Heart left ventricle (tissue), 13 donors: ENCODE data around the gene CRYL1.

Experiments
- CTCF ChIP-seq, 12 donors: fragments of 200-600 bp; sonication (generic) in 4 of 12; IDR thresholded peaks; one replicate each; pipeline versions ENCODE4 v1.5.0 to v1.8.0; 2018 to 2022; ENCODE audit warnings: antibody characterized with exemption in 12 of 12, mild to moderate bottlenecking in 5 of 12
- POLR2A ChIP-seq, 2 donors: fragments of 450-650 bp; IDR thresholded peaks; one replicate each; pipeline ENCODE4 v1.6.1; 2017; ENCODE audit warnings: antibody characterized with exemption in 2 of 2, mild to moderate bottlenecking in 2 of 2, moderate library complexity in 2 of 2
- donor health status: ischemic (EF 13 %, LVEDD 7.1; RV severe dilation, severe dysfunction).
- donor health status: DM: no; HTN: yes; CAD: no.
- donor health status: DM: no; HTN: no; CAD: no.
- donor health status: ischemic (EF 25% LVEDD 6.9; RV normal size, moderate dysfunction).
- donor health status: ischemic (EF 25% LVEDD 5.7; RV mildly dilated, moderate dysfunction).
- donor health status: ischemic (EF 35%, LVEDD 5.7; RV mildly dilated, moderate dysfunction).
- donor health status: nonischemic (EF 11% LVEDD 7.7; RV severe dilation, severe dysfunction).
- donor health status: DM: yes; HTN: yes; CAD: no.
- donor health status: PGD.
- donor health status: ischemic (EF 29% LVEDD 5.4; RV normal size, mild dysfunction).
- donor health status: nonischemic (EF 23%, LVEDD 6.1; RV moderate dilation, normal function).

GRCh38 chr13:20439261-20439660 is 86.4 kb downstream of the CRYL1 start:
- TF ChIP-seq CTCF (IDR thresholded peaks at IDR 0.05): no peak
- no peak for TF ChIP-seq POLR2A (IDR thresholded peaks at IDR 0.05)
